SU-DHL-6 (cell line): ENCODE results near the gene HLA-F.

Experiments used
- H2AFZ ChIP-seq: fragments of 200-600 bp; sonication (generic); 2 replicates; pipeline ENCODE4 v1.6.1; 2014; ENCODE audit warnings: low read depth, mild to moderate bottlenecking, moderate library complexity, mixed read lengths, antibody characterized with exemption, low read length; ENCODE audit not compliant: severe bottlenecking
- H3F3A ChIP-seq: fragments of 200-600 bp; shearing (Covaris generic); 2 replicates; pipeline ENCODE4 v1.6.0; 2016; ENCODE audit warnings: antibody characterized with exemption, mild to moderate bottlenecking; ENCODE audit not compliant: insufficient read depth
- H3K27ac ChIP-seq: fragments of 200-600 bp; sonication (generic); 2 replicates; pipeline ENCODE4 v1.5.1; 2016; ENCODE audit warnings: low read depth, mild to moderate bottlenecking, low read length, moderate library complexity, mixed read lengths
- H3K27me3 ChIP-seq: fragments of 200-600 bp; sonication (generic), shearing (Covaris generic); 2 replicates; pipeline ENCODE4 v1.6.0; 2014; ENCODE audit warnings: mild to moderate bottlenecking, low read length
- H3K36me3 ChIP-seq: fragments of 200-600 bp; sonication (generic); 2 replicates; pipeline ENCODE4 v1.6.1; 2014; ENCODE audit warnings: mild to moderate bottlenecking, low read length, mixed read lengths
- H3K4me2 ChIP-seq: fragments of 300-600, 200-600 bp; shearing (Covaris generic), sonication (generic); 2 replicates; pipeline ENCODE4 v1.6.0; 2014; ENCODE audit warnings: low read length, low read depth, mild to moderate bottlenecking; ENCODE audit not compliant: poor library complexity, severe bottlenecking
- H3K4me3 ChIP-seq: fragments of 200-600 bp; sonication (generic); 2 replicates; pipeline ENCODE4 v1.5.1; 2014; ENCODE audit warnings: antibody characterized with exemption, low read length, mild to moderate bottlenecking, mixed read lengths; ENCODE audit not compliant: insufficient read depth, poor library complexity, severe bottlenecking
- H3K79me2 ChIP-seq: fragments of 200-600 bp; sonication (generic); 2 replicates; pipeline ENCODE4 v1.6.1; 2014; ENCODE audit warnings: mild to moderate bottlenecking, low read length, moderate library complexity; ENCODE audit not compliant: insufficient read depth
- H3K9ac ChIP-seq: fragments of 200-600 bp; sonication (generic); 2 replicates; pipeline ENCODE4 v1.7.0; 2014; ENCODE audit warnings: mild to moderate bottlenecking, low read length
- H3K9me2 ChIP-seq: fragments of 200-600 bp; sonication (generic); replicated peaks from 2 replicates; pipeline ENCODE4 v1.6.1; 2014; ENCODE audit warnings: low read length; ENCODE audit not compliant: insufficient read depth
- H3K9me3 ChIP-seq: fragments of 200-600 bp; sonication (generic); 2 replicates; pipeline ENCODE4 v1.6.1; 2014; ENCODE audit warnings: low read length, mixed read lengths; ENCODE audit not compliant: insufficient read depth
- H4K20me1 ChIP-seq: fragments of 200-600 bp; sonication (generic); 2 replicates; pipeline ENCODE4 v1.6.1; 2014; ENCODE audit warnings: low read depth, mild to moderate bottlenecking, antibody characterized with exemption, low read length, moderate library complexity, mixed read lengths
- EZH2phosphoT487 ChIP-seq: fragments of 200-600 bp; sonication (generic), shearing (Covaris generic); conservative IDR thresholded peaks from 2 replicates; pipeline ENCODE4 v1.6.1; 2018; ENCODE audit warnings: mild to moderate bottlenecking, antibody characterized with exemption, low read length, moderate library complexity, mixed read lengths
- TF ChIP-seq, protein P1 (sequence below): fragments of 200-600 bp; sonication (generic); IDR thresholded peaks from one replicate; pipeline ENCODE4 v1.5.1; 2017; ENCODE audit warnings: antibody characterized with exemption, mild to moderate bottlenecking, low read length, moderate library complexity; ENCODE audit not compliant: insufficient read depth, poor library complexity, severe bottlenecking

Gene HLA-F

DNA sequence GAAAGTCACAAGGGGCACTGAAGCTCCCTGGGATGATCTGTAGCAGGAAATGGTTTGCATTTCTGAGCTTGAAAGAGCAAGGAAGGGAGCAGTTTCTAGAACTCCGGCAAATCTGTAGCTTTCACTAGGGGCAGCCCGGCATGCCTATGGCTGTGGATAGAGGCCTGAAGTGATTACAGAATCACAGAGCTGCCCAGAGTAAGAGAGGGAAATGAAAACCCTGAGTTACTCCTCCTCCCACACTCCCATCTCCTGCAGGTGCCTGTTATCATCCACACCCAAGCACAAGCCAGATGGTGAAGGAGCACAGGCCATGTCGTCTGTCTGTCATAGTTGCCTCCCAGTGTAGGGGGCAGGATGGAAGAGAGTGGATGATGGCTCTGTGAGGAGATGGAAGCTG is 37.1 kb downstream of the HLA-F start:
- Histone ChIP-seq H2AFZ (no peak overlapping the region), H3K4me3 (no peak overlapping the region), H3K9ac (no peak overlapping the region), H3K36me3 (no peaks in the 10 kb centered on the region), H3F3A (no peaks in the 10 kb centered on the region), H3K4me2 (no peak overlapping the region), H3K9me3 (no peaks in the 10 kb centered on the region), H3K27ac (no peak overlapping the region), H4K20me1 (no peaks in the 10 kb centered on the region), H3K79me2 (no peaks in the 10 kb centered on the region), H3K27me3 (no peaks in the 10 kb centered on the region), H3K9me2 (no peaks in the 10 kb centered on the region)
- TF ChIP-seq EZH2phosphoT487: no peak
- TF ChIP-seq, protein P1, sequence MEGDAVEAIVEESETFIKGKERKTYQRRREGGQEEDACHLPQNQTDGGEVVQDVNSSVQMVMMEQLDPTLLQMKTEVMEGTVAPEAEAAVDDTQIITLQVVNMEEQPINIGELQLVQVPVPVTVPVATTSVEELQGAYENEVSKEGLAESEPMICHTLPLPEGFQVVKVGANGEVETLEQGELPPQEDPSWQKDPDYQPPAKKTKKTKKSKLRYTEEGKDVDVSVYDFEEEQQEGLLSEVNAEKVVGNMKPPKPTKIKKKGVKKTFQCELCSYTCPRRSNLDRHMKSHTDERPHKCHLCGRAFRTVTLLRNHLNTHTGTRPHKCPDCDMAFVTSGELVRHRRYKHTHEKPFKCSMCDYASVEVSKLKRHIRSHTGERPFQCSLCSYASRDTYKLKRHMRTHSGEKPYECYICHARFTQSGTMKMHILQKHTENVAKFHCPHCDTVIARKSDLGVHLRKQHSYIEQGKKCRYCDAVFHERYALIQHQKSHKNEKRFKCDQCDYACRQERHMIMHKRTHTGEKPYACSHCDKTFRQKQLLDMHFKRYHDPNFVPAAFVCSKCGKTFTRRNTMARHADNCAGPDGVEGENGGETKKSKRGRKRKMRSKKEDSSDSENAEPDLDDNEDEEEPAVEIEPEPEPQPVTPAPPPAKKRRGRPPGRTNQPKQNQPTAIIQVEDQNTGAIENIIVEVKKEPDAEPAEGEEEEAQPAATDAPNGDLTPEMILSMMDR: no peak

DNA sequence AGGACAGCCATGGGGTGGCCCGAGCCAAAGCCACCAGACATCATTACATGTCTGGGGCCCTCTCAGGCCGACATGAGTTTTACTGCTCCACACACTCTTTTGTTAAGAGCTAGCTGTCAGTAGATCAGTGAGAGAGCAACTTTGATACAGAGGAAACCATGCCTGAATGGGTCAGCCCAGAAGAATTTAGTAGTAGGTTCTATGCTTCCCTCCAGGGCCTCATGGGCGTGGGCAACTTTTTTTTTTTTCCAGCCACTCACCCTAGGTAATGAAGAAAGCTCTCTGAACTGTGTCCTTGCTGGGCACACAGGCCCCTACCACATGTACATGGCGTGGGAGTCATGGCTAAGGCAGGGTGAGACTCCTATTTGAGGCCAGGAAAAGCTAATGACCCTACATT is 38.8 kb downstream of the HLA-F start:
- Histone ChIP-seq H4K20me1 (no peaks in the 10 kb centered on the region), H3K4me3 (no peak overlapping the region), H3K79me2 (no peaks in the 10 kb centered on the region), H2AFZ (no peak overlapping the region), H3K27ac (no peak overlapping the region), H3K9me3 (no peaks in the 10 kb centered on the region), H3K9me2 (no peaks in the 10 kb centered on the region), H3F3A (no peaks in the 10 kb centered on the region), H3K4me2 (no peak overlapping the region), H3K36me3 (no peaks in the 10 kb centered on the region), H3K9ac (no peak overlapping the region), H3K27me3 (no peaks in the 10 kb centered on the region)
- TF ChIP-seq, protein P1: no peak
- no peak for TF ChIP-seq EZH2phosphoT487

DNA sequence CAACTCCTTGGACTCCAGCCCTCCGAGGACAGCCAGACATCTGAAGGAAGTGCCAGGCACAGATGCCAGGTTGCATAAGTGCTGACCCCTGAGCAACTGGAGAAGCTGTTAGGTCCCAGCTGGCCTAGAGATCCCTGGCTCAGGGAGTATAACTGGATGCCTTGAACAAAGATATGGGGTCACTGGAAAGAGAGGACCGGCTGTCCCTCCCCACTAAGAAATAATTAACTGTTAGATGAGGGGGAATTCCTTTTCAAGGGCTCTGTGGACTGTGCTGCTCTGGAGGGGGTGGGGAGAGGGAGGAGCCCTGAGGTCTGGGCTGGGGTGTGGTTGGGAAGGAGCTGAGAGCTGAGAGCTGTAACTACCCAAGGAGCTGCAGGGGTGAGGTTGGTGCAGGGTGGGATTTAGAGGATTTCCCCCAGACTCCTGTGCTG is 39.6 kb downstream of the HLA-F start:
- Histone ChIP-seq H3K79me2 (no peaks in the 10 kb centered on the region), H3K9me3 (no peaks in the 10 kb centered on the region), H3K4me2 (no peak overlapping the region), H3F3A (no peaks in the 10 kb centered on the region), H2AFZ (no peak overlapping the region), H3K9ac (no peak overlapping the region), H4K20me1 (no peaks in the 10 kb centered on the region), H3K27ac (no peak overlapping the region), H3K9me2 (no peaks in the 10 kb centered on the region), H3K4me3 (no peak overlapping the region), H3K36me3 (no peaks in the 10 kb centered on the region), H3K27me3 (no peaks in the 10 kb centered on the region)
- TF ChIP-seq EZH2phosphoT487: no peak
- TF ChIP-seq, protein P1: no peak
